Measurements from ENCODE around the gene HS3ST5. TPM values are rescaled to one million over a fixed set of nuclear protein-coding genes. Genes with fewer than 3 reads are reported as not detected.

Gene HS3ST5
- total and polyA plus RNA-seq, 2 experiments from 2014 or later: 2.8 to 3.5 TPM

- Histone ChIP-seq H3K79me2 (replicated peaks; ENCODE audit: insufficient read depth) (peaks cover 4% of the 10 kb centered on the region), H3F3A (replicated peaks; ENCODE audit: low read depth) (peaks cover 4% of the 10 kb centered on the region; the same call in 1 of the 2 replicates), H3K27me3 (ENCODE audit: insufficient read depth) (no peaks in the 10 kb centered on the region), H3K4me3 (peak overlapping the region; percentile 6; the same call in 1 of the 2 replicates), H3K4me1 (ENCODE audit: insufficient read depth) (peaks cover 56% of the 10 kb centered on the region), H3K4me2 (peak overlapping the region; percentile 43), H2AFZ (no peak overlapping the region), H4K20me1 (replicated peaks; ENCODE audit: insufficient read depth) (no peaks in the 10 kb centered on the region), H3K27ac (ENCODE audit: low read depth) (peak overlapping the region; percentile 81), H3K36me3 (ENCODE audit: insufficient read depth) (no peaks in the 10 kb centered on the region), H3K9me2 (ENCODE audit: insufficient read depth) (no peaks in the 10 kb centered on the region)
- DNase-seq (ENCODE audit: low spot score) (peak; percentile 45), ATAC-seq (peak; percentile 67)
- Mint-ChIP-seq H3K4me3 (peak overlapping the region; percentile 39), H3K36me3 (ENCODE audit: low read depth) (peaks cover 3% of the 10 kb centered on the region; the same call in 1 of the 3 replicates), H3K27ac (peak overlapping the region; percentile 61), H3K4me1 (peaks cover 60% of the 10 kb centered on the region), H3K27me3 (ENCODE audit: insufficient read depth, low read depth, poor library complexity) (no peaks in the 10 kb centered on the region), H3K9me3 (no peaks in the 10 kb centered on the region)
- no peak for TF ChIP-seq EZH2phosphoT487 (IDR thresholded peaks at IDR 0.05; ENCODE audit: unreplicated experiment)
- TF ChIP-seq NANOG (IDR thresholded peaks at IDR 0.05; ENCODE audit: borderline replicate concordance): no peak
- no peak for TF ChIP-seq POLR2AphosphoS5 (IDR thresholded peaks at IDR 0.05; ENCODE audit: low read depth)
- TF ChIP-seq ZNF114 (CRISPR knock-in tag; IDR thresholded peaks at IDR 0.05): no peak
These were observed 60.5 kb downstream of the HS3ST5 start for GRCh38 chr6:114282292-114282691.

GRCh38 chr6:114281496-114281895, 61.3 kb downstream of the HS3ST5 start:
- Histone ChIP-seq H4K20me1 (replicated peaks; ENCODE audit: insufficient read depth) (no peaks in the 10 kb centered on the region), H3K4me1 (ENCODE audit: insufficient read depth) (peaks cover 62% of the 10 kb centered on the region), H2AFZ (no peak overlapping the region), H3K36me3 (ENCODE audit: insufficient read depth) (no peaks in the 10 kb centered on the region), H3K27ac (ENCODE audit: low read depth) (peak overlapping the region; percentile 81), H3K79me2 (replicated peaks; ENCODE audit: insufficient read depth) (peaks cover 1% of the 10 kb centered on the region), H3K9me2 (ENCODE audit: insufficient read depth) (no peaks in the 10 kb centered on the region), H3K27me3 (ENCODE audit: insufficient read depth) (no peaks in the 10 kb centered on the region), H3K4me2 (peak overlapping the region; percentile 43), H3K4me3 (peak overlapping the region; percentile 6; the same call in 1 of the 2 replicates), H3F3A (replicated peaks; ENCODE audit: low read depth) (peaks cover 4% of the 10 kb centered on the region; the same call in 1 of the 2 replicates)
- peak; percentile 48 for ATAC-seq
- peak overlapping the region; percentile 14 for H3K27ac Mint-ChIP-seq
- H3K27me3 Mint-ChIP-seq (ENCODE audit: insufficient read depth, low read depth, poor library complexity): no peaks in the 10 kb centered on the region
- peaks cover 64% of the 10 kb centered on the region for H3K4me1 Mint-ChIP-seq
- peak overlapping the region; percentile 2; the same call in 2 of the 3 replicates for H3K4me3 Mint-ChIP-seq
- H3K9me3 Mint-ChIP-seq: no peaks in the 10 kb centered on the region
- DNase-seq (ENCODE audit: low spot score): peak; percentile 17
- TF ChIP-seq, protein P1, sequence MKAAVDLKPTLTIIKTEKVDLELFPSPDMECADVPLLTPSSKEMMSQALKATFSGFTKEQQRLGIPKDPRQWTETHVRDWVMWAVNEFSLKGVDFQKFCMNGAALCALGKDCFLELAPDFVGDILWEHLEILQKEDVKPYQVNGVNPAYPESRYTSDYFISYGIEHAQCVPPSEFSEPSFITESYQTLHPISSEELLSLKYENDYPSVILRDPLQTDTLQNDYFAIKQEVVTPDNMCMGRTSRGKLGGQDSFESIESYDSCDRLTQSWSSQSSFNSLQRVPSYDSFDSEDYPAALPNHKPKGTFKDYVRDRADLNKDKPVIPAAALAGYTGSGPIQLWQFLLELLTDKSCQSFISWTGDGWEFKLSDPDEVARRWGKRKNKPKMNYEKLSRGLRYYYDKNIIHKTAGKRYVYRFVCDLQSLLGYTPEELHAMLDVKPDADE (IDR thresholded peaks at IDR 0.05): no peak
- TF ChIP-seq EZH2 (IDR thresholded peaks at IDR 0.05; ENCODE audit: low read depth, unreplicated experiment): no peak
- TF ChIP-seq ZNF114 (CRISPR knock-in tag; IDR thresholded peaks at IDR 0.05): no peak
- TF ChIP-seq ZNF462 (CRISPR knock-in tag; IDR thresholded peaks at IDR 0.05): no peak
- no peak for TF ChIP-seq CREB1 (CRISPR knock-in tag; IDR thresholded peaks at IDR 0.05; ENCODE audit: low read depth)
- peaks cover 3% of the 10 kb centered on the region; the same call in 1 of the 3 replicates for H3K36me3 Mint-ChIP-seq (ENCODE audit: low read depth)

Measured in GM23338 (cell line).